Stimulated activated CD8-positive, alpha-beta memory T cell treated with anti-CD3 and anti-CD28 coated beads, Interleukin-15, amount 100 ng/mL, for 48 hours (primary cell): ENCODE data around the gene ENPP1.
"Not testable (repeated sequence)": the region's sequence is repeated elsewhere in the genome, so short reads cannot be mapped to it uniquely, and the experiment has no call there.

Source experiments
- DNase-seq, 2 donors: peaks; one replicate each; pipeline ENCODE4 v3.0.0-alpha.2; 2020; ENCODE audit warnings: low read depth in 2 of 2

ENPP1 gene

DNA sequence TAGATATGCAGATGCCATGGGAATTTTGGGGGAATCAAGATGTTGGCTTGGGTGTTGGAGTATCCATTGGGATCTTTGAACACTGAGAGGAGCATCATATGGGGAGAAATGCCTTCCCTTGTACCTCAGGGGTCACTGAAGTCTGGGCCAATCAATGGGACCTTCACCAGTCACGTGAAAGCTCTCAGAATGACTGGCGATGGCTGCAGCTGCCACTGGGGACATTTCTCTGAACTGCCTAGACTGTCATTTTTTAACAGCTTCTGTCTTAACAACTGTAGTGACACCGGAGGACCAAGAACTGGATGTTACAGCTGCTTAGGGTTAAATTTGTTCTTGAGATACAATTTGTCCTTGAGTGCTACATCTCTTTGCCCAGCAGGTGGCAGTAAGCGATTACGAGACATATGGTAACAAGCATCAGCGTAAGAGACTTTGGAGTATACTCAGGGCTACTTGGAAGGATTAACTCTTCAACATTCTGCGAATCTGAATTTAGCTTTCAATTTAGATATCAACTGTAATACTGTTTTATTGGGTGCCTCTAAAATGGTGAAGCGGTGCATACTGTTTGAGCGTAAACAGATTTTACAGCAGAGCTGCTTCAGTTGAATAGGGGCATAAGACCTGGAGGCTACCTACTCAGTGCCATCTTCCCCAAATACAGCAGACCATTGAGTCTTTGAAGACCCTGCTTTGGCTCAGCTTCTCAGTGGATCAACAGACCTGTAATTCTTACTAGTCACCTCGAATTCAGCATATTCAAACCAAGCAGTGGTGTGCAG lies 107.3 kb downstream of the ENPP1 start:
- DNase-seq, result peak; percentile 9 to 31

DNA sequence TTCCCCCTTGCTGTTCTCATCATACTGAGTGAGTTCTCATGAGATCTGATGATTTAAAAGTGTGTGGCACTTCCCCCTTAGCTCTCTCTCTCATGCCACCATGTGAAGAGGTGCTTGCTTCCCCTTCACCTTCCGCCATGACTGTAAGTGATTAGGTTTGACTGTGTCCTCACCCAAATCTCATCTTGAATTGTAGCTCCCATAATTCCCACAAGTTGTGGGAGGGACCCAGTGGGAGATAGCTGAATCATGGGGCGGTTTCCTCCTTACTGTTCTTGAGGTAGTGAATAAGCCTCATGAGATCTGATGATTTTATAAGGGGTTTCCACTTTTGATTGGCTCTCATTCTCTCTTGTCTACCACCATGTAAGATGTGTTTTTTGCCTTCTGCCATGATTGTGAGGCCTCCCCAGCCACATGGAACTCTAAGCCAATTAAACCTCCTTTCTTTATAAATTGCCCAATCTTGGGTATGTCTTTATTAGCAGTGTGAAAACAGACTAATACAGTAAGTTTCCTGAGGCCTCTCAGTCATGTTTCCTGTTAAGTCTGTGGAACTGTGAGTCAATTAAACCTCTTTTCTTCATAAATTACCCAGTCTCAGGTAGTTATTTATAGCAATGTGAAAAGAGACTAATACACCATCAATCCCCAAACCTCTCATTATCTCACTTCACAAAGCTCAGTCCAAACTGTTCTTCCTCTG lies 108.4 kb downstream of the ENPP1 start:
- not testable (repeated sequence) for DNase-seq

DNA sequence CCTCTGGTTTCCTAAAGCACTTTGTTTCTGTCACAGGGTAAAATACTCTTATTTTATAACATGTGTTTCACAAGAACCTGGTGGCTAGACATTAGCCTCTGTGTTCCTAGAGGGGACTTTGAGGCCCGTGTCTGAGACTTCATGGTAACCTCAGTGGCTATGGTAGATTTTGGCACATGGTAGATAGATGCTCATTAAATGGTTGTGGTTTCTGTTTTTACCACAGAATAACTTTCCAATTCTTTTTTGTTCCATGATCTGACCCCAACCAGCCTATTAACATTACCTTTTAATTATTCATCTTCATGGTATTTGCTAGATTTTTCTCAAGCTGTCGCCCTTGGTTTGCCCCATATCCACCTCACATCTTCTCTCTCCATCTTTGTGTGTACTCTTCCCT lies 109.0 kb downstream of the ENPP1 start:
- no peak for DNase-seq

DNA sequence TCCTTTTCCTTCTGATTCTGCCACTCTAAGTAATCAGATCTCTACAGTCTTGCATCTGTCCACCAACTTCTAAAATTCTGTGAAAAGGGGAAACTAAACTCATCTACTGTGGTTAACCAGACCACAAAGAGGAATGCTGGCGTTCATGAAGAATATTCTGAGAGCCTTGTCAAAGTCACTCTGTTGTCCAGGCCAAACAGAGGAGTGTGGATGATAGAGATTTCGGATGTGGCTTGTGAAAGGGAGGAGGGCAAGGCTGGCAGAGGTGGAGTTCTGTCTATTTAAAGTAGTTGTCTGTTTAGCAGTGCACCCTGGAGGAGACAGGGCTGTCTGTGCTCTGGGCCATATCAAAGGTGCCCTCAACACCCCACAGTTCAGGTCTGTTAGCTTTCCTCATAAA lies 109.5 kb downstream of the ENPP1 start:
- DNase-seq, result no peak

- DNase-seq, result no peak
Measured at GRCh38 chr6:131917763-131918649, 110.2 kb downstream of the ENPP1 start.

DNA sequence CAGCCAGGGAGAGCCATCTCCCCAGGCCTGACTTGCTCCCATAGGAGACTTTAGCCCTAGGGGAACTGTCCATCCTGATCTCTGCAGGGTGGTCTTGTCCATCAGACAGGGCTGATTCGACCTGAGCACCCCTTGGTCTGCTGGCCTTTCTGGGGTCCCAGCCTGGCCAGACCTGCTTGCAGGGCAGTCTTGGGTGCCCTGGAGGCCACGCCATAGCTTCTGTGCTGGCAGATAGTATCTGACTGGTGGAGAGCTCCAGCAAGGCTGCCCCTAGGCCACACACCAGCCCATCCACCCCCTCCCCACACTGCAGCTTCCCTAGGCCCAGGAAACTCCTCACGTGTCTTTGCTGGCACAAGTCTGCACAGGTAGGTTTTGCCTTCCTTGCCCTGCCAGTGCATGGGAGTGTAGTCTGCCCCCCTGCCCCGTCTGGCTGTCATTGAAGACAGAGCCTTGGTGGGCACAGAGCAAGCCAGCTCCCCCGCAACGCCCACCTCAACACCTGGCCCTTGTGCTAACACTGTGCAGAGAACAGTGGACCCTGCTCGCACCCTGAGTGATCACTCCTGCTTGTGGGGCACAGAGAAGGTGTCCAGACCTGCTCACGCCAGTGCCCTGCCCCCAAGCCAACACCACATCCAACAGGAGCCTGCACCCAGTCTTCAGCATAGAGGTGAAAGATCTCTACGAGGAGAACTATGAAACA lies 111.0 kb downstream of the ENPP1 start:
- no peak for DNase-seq

GRCh38 chr6:131920656-131921055 lies 112.8 kb downstream of the ENPP1 start:
- DNase-seq, result no peak

- peak in 1 of 2 donors; percentile 18 for DNase-seq
Measured at GRCh38 chr6:131923356-131923755, 115.5 kb downstream of the ENPP1 start.

DNA sequence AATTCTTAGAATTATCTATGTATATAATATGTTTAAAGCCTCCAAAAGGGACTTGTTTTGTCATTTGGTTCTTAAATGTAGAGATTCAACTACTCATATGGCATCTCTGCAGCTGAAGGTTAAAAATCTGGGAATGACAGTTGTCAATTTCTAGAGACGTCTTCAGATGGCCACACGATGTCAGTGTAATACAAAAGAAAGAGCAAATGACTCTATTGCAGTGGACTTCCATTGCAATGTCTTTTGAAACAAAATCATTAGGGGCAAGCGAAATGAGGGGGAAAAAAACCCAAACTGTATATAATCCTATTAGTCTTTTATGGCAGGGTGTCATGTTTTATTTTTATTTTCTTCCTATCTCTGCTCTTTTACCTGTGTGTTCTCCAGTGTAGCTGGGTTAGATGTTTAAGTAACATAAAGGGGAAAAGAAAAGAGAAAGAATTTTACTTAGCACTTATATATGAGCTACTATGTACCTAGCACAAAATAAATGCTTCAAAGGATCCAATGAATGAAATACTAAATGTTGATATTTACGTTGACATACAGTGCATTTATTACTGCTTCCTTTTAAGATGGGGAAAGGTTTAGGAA lies 117.2 kb downstream of the ENPP1 start:
- DNase-seq, result no peak

DNA sequence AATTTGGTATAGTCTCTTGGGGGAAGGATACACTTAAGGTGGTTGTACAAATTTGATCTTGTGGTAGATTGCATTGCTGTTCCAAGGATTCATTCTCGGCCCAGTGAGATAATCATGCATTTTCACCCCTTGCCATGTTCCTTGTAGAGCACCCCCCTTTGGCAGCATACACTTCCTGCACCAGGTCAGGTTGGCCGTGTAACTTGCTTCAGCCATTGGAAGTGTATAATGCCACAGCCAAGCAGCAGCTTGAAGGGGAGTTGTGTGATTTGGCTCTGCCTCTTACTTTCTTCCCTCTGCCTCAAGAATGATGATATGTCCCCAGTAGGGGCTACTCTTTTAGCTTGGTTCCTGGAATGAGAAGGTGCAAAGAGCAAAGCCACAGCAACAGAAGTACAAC lies 121.4 kb downstream of the ENPP1 start:
- DNase-seq, result no peak

DNA sequence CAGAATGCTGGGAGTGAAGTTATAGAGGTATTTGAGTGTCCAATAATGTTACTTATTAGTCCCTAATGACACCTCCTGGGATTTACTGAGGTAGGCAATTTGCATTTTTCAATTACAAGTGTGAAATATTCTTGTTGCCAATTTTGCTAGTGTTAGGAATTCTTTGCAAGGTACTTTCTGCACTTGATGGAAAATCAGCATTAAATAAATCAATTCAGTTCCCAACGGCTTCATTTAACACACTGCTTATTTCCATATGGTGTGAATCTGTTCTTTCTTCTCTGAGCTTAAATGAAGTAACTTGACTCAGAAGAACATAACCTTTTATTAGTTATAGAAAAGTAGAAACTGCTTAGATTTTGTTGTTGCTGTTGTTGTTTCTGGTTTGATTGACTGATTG lies 122.2 kb downstream of the ENPP1 start:
- DNase-seq, result no peak

DNA sequence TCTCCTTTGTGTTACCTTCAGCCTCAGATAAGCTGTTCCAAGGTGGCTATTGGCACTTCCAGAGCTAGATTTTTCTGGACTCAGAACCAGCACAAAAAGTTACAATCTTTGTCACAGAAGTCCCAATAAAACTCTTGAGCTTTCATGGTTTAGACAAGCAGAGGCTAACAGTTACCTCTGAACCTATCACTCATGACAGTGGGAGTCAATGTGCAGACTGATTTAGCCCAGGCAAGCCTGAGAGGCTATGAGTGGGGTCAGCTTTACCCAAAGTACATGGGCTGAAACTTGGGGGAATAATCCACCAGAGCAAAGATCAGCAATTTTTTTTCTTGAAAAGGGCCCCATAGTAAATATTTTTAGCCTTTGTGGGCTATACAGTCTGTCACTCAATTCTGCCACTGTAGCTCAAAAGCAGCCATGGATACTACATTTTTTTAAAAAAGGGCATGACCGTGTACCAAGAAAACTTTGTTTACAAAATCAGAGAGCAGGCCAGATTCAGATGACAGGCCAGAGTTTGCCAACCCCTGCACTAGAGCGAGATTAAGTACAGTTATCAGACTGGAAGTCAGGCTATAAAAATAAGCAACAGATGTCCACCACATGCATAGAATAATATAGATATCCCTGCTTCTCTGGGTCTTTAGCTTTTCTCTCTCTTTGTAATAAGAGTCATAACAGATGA lies 123.4 kb downstream of the ENPP1 start:
- no peak for DNase-seq

DNA sequence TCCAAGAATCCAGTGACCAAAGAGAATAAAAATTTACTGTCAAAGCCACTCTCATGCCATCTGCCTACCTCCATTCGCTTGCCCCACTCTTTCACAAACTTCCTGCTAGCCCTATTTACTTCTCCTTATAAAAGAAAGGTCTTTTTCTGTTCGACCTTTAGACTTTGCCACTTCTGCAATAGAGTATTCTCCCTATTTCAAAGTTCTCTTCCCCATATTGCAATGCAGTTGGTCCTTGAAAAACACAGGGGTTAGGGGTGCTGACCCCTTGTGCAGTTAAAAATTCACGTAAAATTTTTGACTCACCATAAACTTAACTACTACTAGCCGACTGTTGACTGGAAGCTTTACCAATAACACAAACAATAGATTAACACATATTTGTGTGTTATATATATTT lies 128.3 kb downstream of the ENPP1 start:
- DNase-seq, result no peak

GRCh38 chr6:131937226-131937625 lies 129.4 kb downstream of the ENPP1 start:
- DNase-seq, result no peak

DNA sequence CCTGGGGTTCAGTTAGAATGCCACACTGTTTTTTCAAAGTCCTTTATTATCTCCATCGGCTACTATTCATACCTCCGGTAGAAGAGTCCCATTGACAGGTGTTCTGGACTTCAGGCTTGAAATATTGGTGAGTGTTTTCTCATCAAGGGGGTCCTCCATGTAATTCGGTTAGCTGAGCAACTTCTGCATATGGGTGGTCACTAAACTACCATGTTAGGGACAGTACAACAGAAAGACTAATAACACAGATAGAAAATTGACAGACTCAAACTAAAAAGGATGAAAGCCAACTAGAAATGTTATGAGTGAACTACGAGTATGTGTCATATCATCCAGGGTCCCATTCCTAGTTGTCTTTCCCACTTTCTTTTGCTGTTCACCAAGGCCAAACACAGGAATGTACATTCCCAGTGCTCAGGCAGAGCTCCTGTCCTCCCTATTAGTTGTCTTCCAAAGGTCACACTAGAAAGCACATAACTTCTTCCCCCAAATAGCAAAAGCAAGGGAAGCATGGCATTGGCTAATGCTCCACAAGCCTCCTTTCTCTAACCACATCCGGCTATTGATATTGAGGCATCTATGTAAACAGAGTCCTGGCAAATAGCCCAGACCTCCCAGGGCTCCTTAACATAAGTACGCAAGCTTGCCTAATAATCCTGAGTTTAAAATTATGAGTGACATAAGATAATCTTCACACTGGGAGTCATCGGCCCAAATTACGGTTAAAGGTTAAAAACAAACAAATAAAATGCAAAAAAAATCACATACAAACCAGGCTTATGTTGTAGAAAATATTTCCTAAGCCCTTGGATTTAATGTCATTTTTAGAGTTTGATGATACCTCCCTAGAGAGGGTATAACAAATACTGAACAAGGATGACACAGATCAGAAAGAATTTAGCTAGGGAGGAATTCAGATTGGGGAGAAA lies 130.1 kb downstream of the ENPP1 start:
- no peak for DNase-seq
